ENCODE results near the gene P2RX2. TPM values are rescaled to one million over a fixed set of nuclear protein-coding genes. Genes with fewer than 3 reads are reported as not detected.
A peak's percentile ranks its signal among the peaks of the same experiment; 100 is the strongest.

Gene P2RX2
- total RNA-seq, 1 donor from 2014 or later, result not detected

GRCh38 chr12:132633398-132633797 is 14.8 kb downstream of the P2RX2 start:
- ATAC-seq (no peak), DNase-seq (ENCODE audit: low spot score) (no peak)

GRCh38 chr12:132633901-132634300 is 15.3 kb downstream of the P2RX2 start:
- no peak for ATAC-seq
- DNase-seq (ENCODE audit: low spot score), result no peak

- ATAC-seq (no peak), DNase-seq (ENCODE audit: low spot score) (no peak)
Measured at GRCh38 chr12:132634411-132634990, 15.9 kb downstream of the P2RX2 start.

GRCh38 chr12:132635076-132635955 is 16.7 kb downstream of the P2RX2 start:
- DNase-seq (ENCODE audit: low spot score), result no peak
- ATAC-seq, result no peak

GRCh38 chr12:132637811-132638210 is 19.2 kb downstream of the P2RX2 start:
- no peak for ATAC-seq
- no peak for DNase-seq (ENCODE audit: low spot score)

- no peak for DNase-seq (ENCODE audit: low spot score)
- peak; percentile 84 for ATAC-seq
Measured at GRCh38 chr12:132638541-132639408, 20.2 kb downstream of the P2RX2 start.

GRCh38 chr12:132639956-132640520 is 21.5 kb downstream of the P2RX2 start:
- ATAC-seq (no peak), DNase-seq (ENCODE audit: low spot score) (no peak)

GRCh38 chr12:132640936-132641335 is 22.4 kb downstream of the P2RX2 start:
- no peak for DNase-seq (ENCODE audit: low spot score)
- ATAC-seq, result no peak

- ATAC-seq (no peak), DNase-seq (ENCODE audit: low spot score) (no peak)
Measured at GRCh38 chr12:132641811-132642650, 23.5 kb downstream of the P2RX2 start.

GRCh38 chr12:132642846-132643835 is 24.6 kb downstream of the P2RX2 start:
- no peak for DNase-seq (ENCODE audit: low spot score)
- no peak for ATAC-seq

GRCh38 chr12:132646850-132647249 is 28.3 kb downstream of the P2RX2 start:
- DNase-seq (ENCODE audit: low spot score) (no peak), ATAC-seq (no peak)

- DNase-seq (ENCODE audit: low spot score) (no peak), ATAC-seq (no peak)
Measured at GRCh38 chr12:132647858-132648257, 29.3 kb downstream of the P2RX2 start.

- DNase-seq (ENCODE audit: low spot score) (no peak), ATAC-seq (no peak)
Measured at GRCh38 chr12:132648616-132649225, 30.1 kb downstream of the P2RX2 start.

GRCh38 chr12:132649226-132649945 is 30.8 kb downstream of the P2RX2 start:
- no peak for ATAC-seq
- no peak for DNase-seq (ENCODE audit: low spot score)

GRCh38 chr12:132651444-132652100 is 33.0 kb downstream of the P2RX2 start:
- ATAC-seq (no peak), DNase-seq (ENCODE audit: low spot score) (no peak)

- DNase-seq (ENCODE audit: low spot score) (no peak), ATAC-seq (no peak)
Measured at GRCh38 chr12:132653567-132654290, 35.2 kb downstream of the P2RX2 start.
